ENCODE data around the gene BRSK2. TPM values are rescaled to one million over a fixed set of nuclear protein-coding genes. Genes with fewer than 3 reads are reported as not detected.

BRSK2 gene
- total RNA-seq, 1 donor from 2014 or later = 7.1 TPM

DNA sequence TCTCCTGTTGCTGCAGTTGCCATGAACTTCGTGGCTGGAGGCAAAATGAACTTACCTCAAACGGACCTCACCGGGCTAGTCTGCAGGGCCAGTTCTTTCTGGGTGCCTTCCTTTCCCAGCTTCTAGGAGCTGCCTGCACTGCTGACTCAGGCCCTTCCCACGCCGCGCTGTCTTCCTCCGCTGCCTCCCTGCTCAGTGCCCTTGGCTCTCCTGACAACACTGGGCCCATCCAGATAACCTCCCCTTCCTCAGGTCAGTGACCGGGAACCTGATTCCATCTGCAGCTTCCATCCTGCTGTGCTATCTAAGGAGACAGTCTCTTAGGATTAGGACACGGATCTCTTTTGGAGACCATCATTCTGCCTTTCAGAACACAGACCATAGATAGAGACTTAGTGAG lies 77.5 kb downstream of the BRSK2 start:
- Histone ChIP-seq H3K4me3 (ENCODE audit: insufficient read depth, low read depth, low read length) (no peak overlapping the region), H3K9me3 (ENCODE audit: insufficient read depth, low read depth, low read length) (no peaks in the 10 kb centered on the region), H3K27me3 (ENCODE audit: insufficient read depth, low read length) (no peaks in the 10 kb centered on the region), H3K4me1 (ENCODE audit: insufficient read depth, low read length) (no peaks in the 10 kb centered on the region), H2AFZ (ENCODE audit: low read depth, low read length) (no peak overlapping the region), H4K20me1 (ENCODE audit: insufficient read depth, low read length) (no peaks in the 10 kb centered on the region), H3K27ac (ENCODE audit: low read depth, low read length) (no peak overlapping the region), H3K36me3 (ENCODE audit: insufficient read depth, low read length) (no peaks in the 10 kb centered on the region), H3K9ac (ENCODE audit: low read length) (no peak overlapping the region), H3K79me2 (ENCODE audit: insufficient read depth, low read length) (no peaks in the 10 kb centered on the region), H3K4me2 (ENCODE audit: low read length) (no peak overlapping the region)
- Mint-ChIP-seq H3K27me3 (ENCODE audit: low read depth, unreplicated experiment) (peaks cover 2% of the 10 kb centered on the region), H3K4me1 (ENCODE audit: low read depth, unreplicated experiment) (peaks cover 4% of the 10 kb centered on the region), H3K27ac (ENCODE audit: unreplicated experiment) (no peak overlapping the region), H3K4me3 (ENCODE audit: unreplicated experiment) (no peak overlapping the region), H3K9me3 (ENCODE audit: unreplicated experiment) (no peaks in the 10 kb centered on the region), H3K36me3 (ENCODE audit: low read depth, unreplicated experiment) (peaks cover 12% of the 10 kb centered on the region)
- no peak for FAIRE-seq
- DNase-seq (ENCODE audit: low read depth) = no peak
- TF ChIP-seq, protein P1, sequence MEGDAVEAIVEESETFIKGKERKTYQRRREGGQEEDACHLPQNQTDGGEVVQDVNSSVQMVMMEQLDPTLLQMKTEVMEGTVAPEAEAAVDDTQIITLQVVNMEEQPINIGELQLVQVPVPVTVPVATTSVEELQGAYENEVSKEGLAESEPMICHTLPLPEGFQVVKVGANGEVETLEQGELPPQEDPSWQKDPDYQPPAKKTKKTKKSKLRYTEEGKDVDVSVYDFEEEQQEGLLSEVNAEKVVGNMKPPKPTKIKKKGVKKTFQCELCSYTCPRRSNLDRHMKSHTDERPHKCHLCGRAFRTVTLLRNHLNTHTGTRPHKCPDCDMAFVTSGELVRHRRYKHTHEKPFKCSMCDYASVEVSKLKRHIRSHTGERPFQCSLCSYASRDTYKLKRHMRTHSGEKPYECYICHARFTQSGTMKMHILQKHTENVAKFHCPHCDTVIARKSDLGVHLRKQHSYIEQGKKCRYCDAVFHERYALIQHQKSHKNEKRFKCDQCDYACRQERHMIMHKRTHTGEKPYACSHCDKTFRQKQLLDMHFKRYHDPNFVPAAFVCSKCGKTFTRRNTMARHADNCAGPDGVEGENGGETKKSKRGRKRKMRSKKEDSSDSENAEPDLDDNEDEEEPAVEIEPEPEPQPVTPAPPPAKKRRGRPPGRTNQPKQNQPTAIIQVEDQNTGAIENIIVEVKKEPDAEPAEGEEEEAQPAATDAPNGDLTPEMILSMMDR (IDR thresholded peaks at IDR 0.05; ENCODE audit: insufficient read depth, low read depth, low read length) = no peak
- TF ChIP-seq EZH2 (IDR thresholded peaks at IDR 0.05; ENCODE audit: insufficient read depth, low read length) = no peak

DNA sequence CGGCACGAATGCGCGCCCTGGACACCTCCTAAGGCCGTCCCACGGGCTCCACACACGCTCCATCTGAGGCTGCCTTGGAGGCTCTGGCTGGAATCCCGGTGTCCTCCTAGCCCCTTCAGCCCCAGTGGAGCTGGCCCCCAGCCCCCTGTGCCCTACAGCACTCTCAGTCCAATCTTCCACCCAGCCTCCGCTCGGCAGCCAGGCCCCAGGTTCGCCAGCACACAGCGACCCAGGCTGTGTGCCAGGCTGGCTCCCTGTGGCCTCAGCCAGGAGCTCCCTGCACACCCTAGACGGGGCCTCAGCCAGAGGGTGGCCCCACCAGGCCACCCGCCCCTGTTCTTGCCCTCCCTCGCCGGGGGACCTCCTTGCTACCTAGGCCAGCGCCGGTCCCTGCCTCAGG lies 78.3 kb downstream of the BRSK2 start:
- H3K27me3 Mint-ChIP-seq (ENCODE audit: low read depth, unreplicated experiment) = peaks cover 2% of the 10 kb centered on the region
- no peaks in the 10 kb centered on the region for H3K27me3 ChIP-seq (ENCODE audit: insufficient read depth, low read length)
- no peaks in the 10 kb centered on the region for H3K36me3 ChIP-seq (ENCODE audit: insufficient read depth, low read length)
- no peak for TF ChIP-seq EZH2 (IDR thresholded peaks at IDR 0.05; ENCODE audit: insufficient read depth, low read length)
- TF ChIP-seq, protein P1 (IDR thresholded peaks at IDR 0.05; ENCODE audit: insufficient read depth, low read depth, low read length) = no peak
- no peaks in the 10 kb centered on the region for H3K9me3 ChIP-seq (ENCODE audit: insufficient read depth, low read depth, low read length)
- H3K9ac ChIP-seq (ENCODE audit: low read length) = no peak overlapping the region
- no peak overlapping the region for H3K27ac ChIP-seq (ENCODE audit: low read depth, low read length)
- H4K20me1 ChIP-seq (ENCODE audit: insufficient read depth, low read length) = peaks cover 2% of the 10 kb centered on the region
- no peaks in the 10 kb centered on the region for H3K79me2 ChIP-seq (ENCODE audit: insufficient read depth, low read length)
- no peak overlapping the region for H3K4me2 ChIP-seq (ENCODE audit: low read length)
- FAIRE-seq (no peak), DNase-seq (ENCODE audit: low read depth) (no peak)
- no peak overlapping the region for H3K27ac Mint-ChIP-seq (ENCODE audit: unreplicated experiment)
- no peaks in the 10 kb centered on the region for H3K9me3 Mint-ChIP-seq (ENCODE audit: unreplicated experiment)
- no peaks in the 10 kb centered on the region for H3K4me1 ChIP-seq (ENCODE audit: insufficient read depth, low read length)
- H3K36me3 Mint-ChIP-seq (ENCODE audit: low read depth, unreplicated experiment) = peaks cover 12% of the 10 kb centered on the region
- H3K4me3 ChIP-seq (ENCODE audit: insufficient read depth, low read depth, low read length) = no peak overlapping the region
- no peak overlapping the region for H3K4me3 Mint-ChIP-seq (ENCODE audit: unreplicated experiment)
- H2AFZ ChIP-seq (ENCODE audit: low read depth, low read length) = no peak overlapping the region
- peaks cover 4% of the 10 kb centered on the region for H3K4me1 Mint-ChIP-seq (ENCODE audit: low read depth, unreplicated experiment)

DNA sequence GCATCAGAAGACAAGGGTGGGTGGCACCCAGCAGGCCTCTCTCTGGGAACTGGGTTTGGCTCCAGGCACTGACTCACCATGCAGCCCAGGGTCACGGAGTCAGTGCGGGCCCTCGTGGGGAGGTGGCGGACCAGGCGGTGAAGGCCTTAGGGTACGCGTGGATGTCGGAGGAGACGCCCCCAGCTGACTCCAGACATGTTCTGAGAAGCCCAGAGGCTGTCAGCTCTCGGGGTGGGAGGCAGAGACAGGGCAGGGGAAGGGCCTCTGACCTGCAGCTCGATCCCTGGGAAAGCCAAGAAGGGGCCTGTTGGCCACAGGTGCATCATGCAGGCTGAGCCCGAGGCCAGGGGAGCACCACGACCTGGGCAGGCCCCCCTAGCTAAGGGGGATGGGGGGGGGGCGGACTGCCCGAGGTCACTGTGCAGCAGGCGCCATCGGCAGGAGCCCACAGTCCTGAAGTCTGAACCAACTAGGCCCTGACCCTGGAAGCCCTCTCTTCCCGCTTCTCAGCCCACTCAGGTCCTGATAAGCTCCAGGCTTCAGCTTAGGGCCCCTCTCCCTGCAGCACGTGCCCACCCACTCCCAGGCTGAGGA lies 78.8 kb downstream of the BRSK2 start:
- no peak for DNase-seq (ENCODE audit: low read depth)
- no peak overlapping the region for H3K27ac ChIP-seq (ENCODE audit: low read depth, low read length)
- peaks cover 7% of the 10 kb centered on the region for H4K20me1 ChIP-seq (ENCODE audit: insufficient read depth, low read length)
- no peaks in the 10 kb centered on the region for H3K79me2 ChIP-seq (ENCODE audit: insufficient read depth, low read length)
- peaks cover 12% of the 10 kb centered on the region for H3K36me3 Mint-ChIP-seq (ENCODE audit: low read depth, unreplicated experiment)
- H3K9ac ChIP-seq (ENCODE audit: low read length) = no peak overlapping the region
- no peaks in the 10 kb centered on the region for H3K9me3 ChIP-seq (ENCODE audit: insufficient read depth, low read depth, low read length)
- H3K4me3 Mint-ChIP-seq (ENCODE audit: unreplicated experiment) = no peak overlapping the region
- H3K9me3 Mint-ChIP-seq (ENCODE audit: unreplicated experiment) = no peaks in the 10 kb centered on the region
- H3K27ac Mint-ChIP-seq (ENCODE audit: unreplicated experiment) = no peak overlapping the region
- H3K27me3 Mint-ChIP-seq (ENCODE audit: low read depth, unreplicated experiment) = peaks cover 2% of the 10 kb centered on the region
- TF ChIP-seq, protein P1 (IDR thresholded peaks at IDR 0.05; ENCODE audit: insufficient read depth, low read depth, low read length) = no peak
- no peak for TF ChIP-seq EZH2 (IDR thresholded peaks at IDR 0.05; ENCODE audit: insufficient read depth, low read length)
- no peaks in the 10 kb centered on the region for H3K36me3 ChIP-seq (ENCODE audit: insufficient read depth, low read length)
- H3K4me2 ChIP-seq (ENCODE audit: low read length) = no peak overlapping the region
- no peaks in the 10 kb centered on the region for H3K4me1 ChIP-seq (ENCODE audit: insufficient read depth, low read length)
- no peak for FAIRE-seq
- peaks cover 4% of the 10 kb centered on the region for H3K4me1 Mint-ChIP-seq (ENCODE audit: low read depth, unreplicated experiment)
- no peak overlapping the region for H3K4me3 ChIP-seq (ENCODE audit: insufficient read depth, low read depth, low read length)
- H3K27me3 ChIP-seq (ENCODE audit: insufficient read depth, low read length) = no peaks in the 10 kb centered on the region
- H2AFZ ChIP-seq (ENCODE audit: low read depth, low read length) = no peak overlapping the region
